Caco-2 (cell line): ENCODE results near the gene DPH6. TPM values are rescaled to one million over a fixed set of nuclear protein-coding genes. Genes with fewer than 3 reads are reported as not detected.

Experiments used
- BruUV-seq: library from RNA; stranded (reverse); fragments of 400-500 nt; replicated peaks from 2 replicates; lab custom pipeline; 2021; lab: Mats Ljungman, UMichigan
- CTCF ChIA-PET: fragments of 300-600 bp; sonication (Branson Sonifier 250); formaldehyde crosslinking; loops from one replicate; lab custom pipeline; 2022; ENCODE audit warnings: antibody characterized with exemption; lab: Charles Lee
- POLR2A ChIA-PET: fragments of 300-600 bp; sonication (Branson Sonifier 250); formaldehyde crosslinking; loops from one replicate; lab custom pipeline; 2022; ENCODE audit warnings: antibody characterized with exemption; lab: Charles Lee
- DNase-seq, 2 experiments: peaks; one replicate each; pipeline versions ENCODE4 v3.0.0 to v3.0.0-alpha.2; 2020 to 2022
- H3K27me3 ChIP-seq: replicated peaks from 2 replicates; pipeline ENCODE4 v1.6.0; 2011; ENCODE audit warnings: low read length; ENCODE audit not compliant: control insufficient read depth, insufficient read depth
- H3K36me3 ChIP-seq: 2 replicates; pipeline ENCODE4 v1.5.1; 2011; ENCODE audit warnings: low read length; ENCODE audit not compliant: control insufficient read depth, insufficient read depth
- H3K4me1 ChIP-seq: fragments of 250-450 bp; sonication (Bioruptor Pico); 2 replicates; pipeline ENCODE4 v1.5.1; 2020; ENCODE audit warnings: mild to moderate bottlenecking
- H3K4me3 ChIP-seq: 2 replicates; pipeline ENCODE4 v1.5.1; 2011; ENCODE audit warnings: low read depth, mild to moderate bottlenecking, control low read depth, low read length
- H3K9me3 ChIP-seq: fragments of 250-450 bp; sonication (Bioruptor Pico); 2 replicates; pipeline ENCODE4 v1.5.1; 2020; ENCODE audit warnings: mild to moderate bottlenecking, moderate library complexity
- H3K27ac Mint-ChIP-seq: one replicate; pipeline ENCODE4 v1.8.0; 2022; ENCODE audit warnings: mixed read lengths; ENCODE audit not compliant: unreplicated experiment
- H3K27me3 Mint-ChIP-seq: one replicate; pipeline ENCODE4 v1.8.0; 2022; ENCODE audit warnings: mixed read lengths; ENCODE audit not compliant: insufficient read depth, unreplicated experiment
- H3K36me3 Mint-ChIP-seq: one replicate; pipeline ENCODE4 v1.8.0; 2022; ENCODE audit warnings: mild to moderate bottlenecking, mixed read lengths; ENCODE audit not compliant: insufficient read depth, unreplicated experiment
- H3K4me1 Mint-ChIP-seq: one replicate; pipeline ENCODE4 v1.8.0; 2022; ENCODE audit warnings: low read depth, mixed read lengths; ENCODE audit not compliant: unreplicated experiment
- H3K4me3 Mint-ChIP-seq: one replicate; pipeline ENCODE4 v1.8.0; 2022; ENCODE audit warnings: mild to moderate bottlenecking, moderate library complexity, mixed read lengths; ENCODE audit not compliant: unreplicated experiment
- H3K9me3 Mint-ChIP-seq: one replicate; pipeline ENCODE4 v1.8.0; 2022; ENCODE audit warnings: mixed read lengths; ENCODE audit not compliant: unreplicated experiment
- CTCF ChIP-seq, 2 experiments: fragments of 200-600 bp in 1 of 2; IDR thresholded peaks; 1 replicate in 1 of 2; 2 replicates in 1 of 2; pipeline versions ENCODE4 v1.5.1 to v1.8.0; 2011 to 2022; ENCODE audit warnings: antibody characterized with exemption in 1 of 2, control low read depth in 1 of 2, inconsistent platforms in 1 of 2, low read depth in 1 of 2, low read length in 1 of 2, mild to moderate bottlenecking in 1 of 2, moderate library complexity in 1 of 2; ENCODE audit not compliant: insufficient read depth in 1 of 2, severe bottlenecking in 1 of 2, unreplicated experiment in 1 of 2
- intact Hi-C: fragments of 100-400 bp; cut with micrococcal nuclease; formaldehyde crosslinking; loops from one replicate; pipeline ENCODE4 v1.10.0; 2022; ENCODE audit not compliant: unreplicated experiment
- total RNA-seq: library from RNA; stranded (reverse); gene quantifications from 2 replicates; pipeline ENCODE4 v1.2.3, GENCODE V29; 2022

Gene DPH6
- total RNA-seq, 1 experiment from 2014 or later, result 24.0 TPM

GRCh38 chr15:35445891-35446290, 100.1 kb downstream of the DPH6 start:
- Mint-ChIP-seq H3K36me3 (peaks cover 6% of the 10 kb centered on the region), H3K9me3 (no peaks in the 10 kb centered on the region), H3K4me1 (peaks cover 6% of the 10 kb centered on the region), H3K27ac (no peak overlapping the region), H3K27me3 (no peaks in the 10 kb centered on the region), H3K4me3 (no peak overlapping the region)
- Histone ChIP-seq H3K4me3 (no peak overlapping the region), H3K36me3 (no peaks in the 10 kb centered on the region), H3K4me1 (peaks cover 13% of the 10 kb centered on the region), H3K9me3 (no peaks in the 10 kb centered on the region), H3K27me3 (no peaks in the 10 kb centered on the region)
- ChIA-PET CTCF (interaction anchor here (6.0 kb wide), 1 partner anchor 157 kb away, joined by 115 read pairs; no protein-coding TSS in a partner anchor), POLR2A (no interaction called here)
- BruUV-seq, result no TSS peak
- intact Hi-C loops, result no loop called here
- TF ChIP-seq CTCF (IDR thresholded peaks at IDR 0.05; ENCODE audit: insufficient read depth in 1 of 2, low read depth in 1 of 2, low read length in 1 of 2, severe bottlenecking in 1 of 2, unreplicated experiment in 1 of 2), result no peak
- no peak for DNase-seq

GRCh38 chr15:35444557-35445204, 101.3 kb downstream of the DPH6 start:
- POLR2A ChIA-PET, result no interaction called here
- CTCF ChIA-PET, result interaction anchor here (0.9 to 6.0 kb wide), 6 partner anchors 136 to 366 kb away, joined by 3 to 115 read pairs (median 8); no protein-coding TSS in a partner anchor
- Mint-ChIP-seq H3K27me3 (no peaks in the 10 kb centered on the region), H3K4me3 (no peak overlapping the region), H3K36me3 (peaks cover 11% of the 10 kb centered on the region), H3K9me3 (no peaks in the 10 kb centered on the region), H3K27ac (no peak overlapping the region), H3K4me1 (peaks cover 6% of the 10 kb centered on the region)
- no peak overlapping the region for H3K4me3 ChIP-seq
- DNase-seq, result peak in 1 of 2 experiments; percentile 53
- H3K27me3 ChIP-seq, result no peaks in the 10 kb centered on the region
- TF ChIP-seq CTCF (IDR thresholded peaks at IDR 0.05; ENCODE audit: insufficient read depth in 1 of 2, low read depth in 1 of 2, low read length in 1 of 2, severe bottlenecking in 1 of 2, unreplicated experiment in 1 of 2), result peak; percentile 69 to 80
- peaks cover 8% of the 10 kb centered on the region for H3K4me1 ChIP-seq
- intact Hi-C loops, result loop anchor here (1.0 to 5.0 kb wide), 5 partner anchors 33 to 366 kb away; no protein-coding TSS in a partner anchor
- no peaks in the 10 kb centered on the region for H3K9me3 ChIP-seq
- no peaks in the 10 kb centered on the region for H3K36me3 ChIP-seq
- BruUV-seq, result no TSS peak

GRCh38 chr15:35443376-35443775, 102.6 kb downstream of the DPH6 start:
- no peak overlapping the region for H3K27ac Mint-ChIP-seq
- no peaks in the 10 kb centered on the region for H3K36me3 ChIP-seq
- H3K4me3 Mint-ChIP-seq, result no peak overlapping the region
- ChIA-PET CTCF (interaction anchor here (0.6 to 6.0 kb wide), 3 partner anchors 154 to 365 kb away, joined by 3 to 115 read pairs (median 9); no protein-coding TSS in a partner anchor), POLR2A (no interaction called here)
- no TSS peak for BruUV-seq
- TF ChIP-seq CTCF (IDR thresholded peaks at IDR 0.05; ENCODE audit: insufficient read depth in 1 of 2, low read depth in 1 of 2, low read length in 1 of 2, severe bottlenecking in 1 of 2, unreplicated experiment in 1 of 2), result no peak
- no peak overlapping the region for H3K4me3 ChIP-seq
- peaks cover 8% of the 10 kb centered on the region for H3K4me1 ChIP-seq
- no peaks in the 10 kb centered on the region for H3K4me1 Mint-ChIP-seq
- H3K27me3 Mint-ChIP-seq, result no peaks in the 10 kb centered on the region
- no peaks in the 10 kb centered on the region for H3K27me3 ChIP-seq
- peaks cover 15% of the 10 kb centered on the region for H3K36me3 Mint-ChIP-seq
- no peaks in the 10 kb centered on the region for H3K9me3 Mint-ChIP-seq
- intact Hi-C loops, result loop anchor here (5.0 kb wide), 1 partner anchor 136 kb away; no protein-coding TSS in a partner anchor
- DNase-seq, result no peak
- H3K9me3 ChIP-seq, result no peaks in the 10 kb centered on the region
